Omental fat pad (tissue), 4 donors: ENCODE data around the gene DMRT3. TPM values are rescaled to one million over a fixed set of nuclear protein-coding genes. Genes with fewer than 3 reads are reported as not detected.

ENCODE experiments used
- ATAC-seq: fragments of 150-250 bp; one replicate; pipeline ENCODE4 v1.9.1; 2016; ENCODE audit warnings: mild to moderate bottlenecking, moderate library complexity; ENCODE audit not compliant: low FRiP score
- DNase-seq: peaks from one replicate; pipeline ENCODE4 v3.0.0-alpha.2; 2019; ENCODE audit warnings: low spot score
- total RNA-seq, 4 donors: library from RNA; depleted of rRNA; stranded (reverse); fragments of >200 nt; gene quantifications; one replicate each; pipeline ENCODE4 v1.1.0, GENCODE V29; 2016
- TF ChIP-seq, protein P1 (sequence below), 3 donors: fragments of 450-650 bp; IDR thresholded peaks; one replicate each; pipeline ENCODE4 v1.5.1; 2016 to 2017; ENCODE audit warnings: antibody characterized with exemption in 3 of 3, mild to moderate bottlenecking in 3 of 3, moderate library complexity in 2 of 3

The DMRT3 gene, protein sequence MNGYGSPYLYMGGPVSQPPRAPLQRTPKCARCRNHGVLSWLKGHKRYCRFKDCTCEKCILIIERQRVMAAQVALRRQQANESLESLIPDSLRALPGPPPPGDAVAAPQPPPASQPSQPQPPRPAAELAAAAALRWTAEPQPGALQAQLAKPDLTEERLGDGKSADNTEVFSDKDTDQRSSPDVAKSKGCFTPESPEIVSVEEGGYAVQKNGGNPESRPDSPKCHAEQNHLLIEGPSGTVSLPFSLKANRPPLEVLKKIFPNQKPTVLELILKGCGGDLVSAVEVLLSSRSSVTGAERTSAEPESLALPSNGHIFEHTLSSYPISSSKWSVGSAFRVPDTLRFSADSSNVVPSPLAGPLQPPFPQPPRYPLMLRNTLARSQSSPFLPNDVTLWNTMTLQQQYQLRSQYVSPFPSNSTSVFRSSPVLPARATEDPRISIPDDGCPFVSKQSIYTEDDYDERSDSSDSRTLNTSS
- total RNA-seq = under 1 TPM in 1 of 4 donors, not detected in 3; 0.47 TPM

- TF ChIP-seq, protein P1, sequence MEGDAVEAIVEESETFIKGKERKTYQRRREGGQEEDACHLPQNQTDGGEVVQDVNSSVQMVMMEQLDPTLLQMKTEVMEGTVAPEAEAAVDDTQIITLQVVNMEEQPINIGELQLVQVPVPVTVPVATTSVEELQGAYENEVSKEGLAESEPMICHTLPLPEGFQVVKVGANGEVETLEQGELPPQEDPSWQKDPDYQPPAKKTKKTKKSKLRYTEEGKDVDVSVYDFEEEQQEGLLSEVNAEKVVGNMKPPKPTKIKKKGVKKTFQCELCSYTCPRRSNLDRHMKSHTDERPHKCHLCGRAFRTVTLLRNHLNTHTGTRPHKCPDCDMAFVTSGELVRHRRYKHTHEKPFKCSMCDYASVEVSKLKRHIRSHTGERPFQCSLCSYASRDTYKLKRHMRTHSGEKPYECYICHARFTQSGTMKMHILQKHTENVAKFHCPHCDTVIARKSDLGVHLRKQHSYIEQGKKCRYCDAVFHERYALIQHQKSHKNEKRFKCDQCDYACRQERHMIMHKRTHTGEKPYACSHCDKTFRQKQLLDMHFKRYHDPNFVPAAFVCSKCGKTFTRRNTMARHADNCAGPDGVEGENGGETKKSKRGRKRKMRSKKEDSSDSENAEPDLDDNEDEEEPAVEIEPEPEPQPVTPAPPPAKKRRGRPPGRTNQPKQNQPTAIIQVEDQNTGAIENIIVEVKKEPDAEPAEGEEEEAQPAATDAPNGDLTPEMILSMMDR (IDR thresholded peaks at IDR 0.05) = no peak
- ATAC-seq (no peak), DNase-seq (no peak)
Measured at GRCh38 chr9:976258-976942, at the start of gene DMRT3. TSS of gene DMRT3 (plus strand) at chr9:976655. CDS start at chr9:977002, 347 bp downstream.

- TF ChIP-seq, protein P1 (IDR thresholded peaks at IDR 0.05) = no peak
- ATAC-seq = no peak
- DNase-seq = no peak
Measured at GRCh38 chr9:926976-927375, 49.5 kb upstream of the DMRT3 start.

DNA sequence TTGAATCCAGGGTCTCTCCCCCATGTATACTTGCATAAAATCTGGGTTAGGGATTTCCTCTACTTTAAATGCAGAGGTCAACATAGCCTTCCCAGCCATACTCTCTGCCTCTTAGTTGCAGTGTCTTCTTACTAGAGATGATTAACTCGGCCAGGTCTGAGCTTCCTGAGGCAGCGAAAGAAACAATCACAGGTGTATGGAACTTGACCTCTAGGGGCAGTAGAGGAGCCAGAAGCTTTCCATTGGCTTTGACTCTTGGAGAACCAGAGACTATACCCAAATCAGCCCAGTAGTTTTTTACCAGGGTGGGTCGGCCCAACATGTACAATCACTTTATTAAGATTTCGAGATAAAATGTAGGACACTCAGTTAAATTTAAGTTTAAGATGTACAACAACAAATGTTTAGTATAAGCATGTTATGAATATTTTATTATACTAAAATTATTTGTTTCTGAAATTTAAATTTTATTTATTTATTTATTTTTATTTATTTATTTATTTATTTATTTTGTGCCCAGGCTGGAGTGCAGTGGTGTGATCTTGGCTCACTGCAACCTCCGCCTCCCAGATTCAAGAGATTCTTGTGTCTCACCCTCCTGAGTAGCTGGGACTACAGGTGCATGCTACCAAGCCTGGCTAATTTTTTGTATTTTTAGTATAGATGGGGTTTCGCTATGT is 48.0 kb upstream of the DMRT3 start:
- TF ChIP-seq, protein P1 (IDR thresholded peaks at IDR 0.05) = no peak
- DNase-seq = no peak
- no peak for ATAC-seq

GRCh38 chr9:929719-930118 is 46.7 kb upstream of the DMRT3 start:
- DNase-seq = no peak
- TF ChIP-seq, protein P1 (IDR thresholded peaks at IDR 0.05) = no peak

DNA sequence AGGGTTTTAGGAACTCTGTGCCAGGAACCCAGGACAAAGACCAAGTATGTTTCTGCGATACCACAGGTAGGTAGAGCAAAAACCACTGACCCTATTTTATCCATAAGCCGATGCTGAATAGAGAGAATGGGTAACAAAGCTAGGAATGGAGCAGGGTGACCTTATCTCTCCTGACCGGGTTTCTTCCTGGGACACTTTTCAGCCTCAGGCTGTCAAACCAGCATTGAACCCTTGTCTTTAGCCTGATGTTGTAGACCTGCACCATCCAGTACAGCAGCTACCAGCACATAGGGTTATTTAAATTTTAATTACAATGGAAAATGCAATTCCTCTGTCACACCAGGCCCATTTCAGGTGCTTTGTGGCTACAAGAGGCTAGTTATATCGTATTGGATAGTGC is 43.1 kb upstream of the DMRT3 start:
- ATAC-seq (no peak), DNase-seq (no peak)
- TF ChIP-seq, protein P1 (IDR thresholded peaks at IDR 0.05) = no peak

More at GRCh38 chr9:929719-930118, 46.7 kb upstream of the DMRT3 start:
- ATAC-seq = no peak

GRCh38 chr9:935348-935965 is 41.0 kb upstream of the DMRT3 start:
- no peak for DNase-seq
- ATAC-seq = peak; percentile 83
- TF ChIP-seq, protein P1 (IDR thresholded peaks at IDR 0.05) = no peak
